EL (cell line): ENCODE measurements around the gene ZCCHC17.

ENCODE experiments used
- DNase-seq: peaks from one replicate; pipeline ENCODE4 v3.0.0-alpha.2; 2016

The ZCCHC17 gene

DNA sequence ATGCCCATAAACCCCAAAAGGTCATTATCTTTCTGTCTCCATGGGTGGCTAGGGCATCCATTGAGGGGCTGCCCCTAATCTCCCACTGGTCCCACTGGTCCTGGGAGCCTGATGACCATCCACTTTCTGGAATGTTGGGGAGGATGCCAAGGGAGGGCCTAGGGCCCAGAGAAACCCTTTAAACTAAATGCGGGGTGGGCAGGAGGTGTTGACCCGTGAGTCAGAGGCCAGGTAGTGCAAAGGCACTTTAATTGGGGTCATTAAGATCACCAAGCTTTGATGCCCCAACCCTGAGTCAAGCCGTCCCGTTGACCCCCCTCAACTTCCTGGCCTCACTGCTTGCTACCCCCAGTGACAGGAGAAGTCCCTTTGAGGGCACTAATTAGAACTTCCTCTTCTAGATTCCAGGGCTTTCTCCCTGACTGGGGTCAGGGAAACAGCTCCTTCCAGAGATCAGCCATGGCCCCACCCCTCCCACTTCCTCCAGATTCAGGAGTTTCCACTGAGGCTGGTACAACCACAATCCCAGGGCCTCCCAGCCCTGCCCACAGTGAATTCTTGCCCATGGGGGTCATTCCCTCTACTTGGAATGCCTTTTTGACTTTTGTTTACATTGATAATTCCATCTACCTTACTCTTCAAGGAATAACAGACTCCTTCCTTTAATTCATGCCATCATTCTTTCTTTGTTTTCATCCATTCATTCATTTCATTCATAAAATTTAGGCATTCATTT lies 100.7 kb downstream of the ZCCHC17 start:
- peak; percentile 93 for DNase-seq

DNA sequence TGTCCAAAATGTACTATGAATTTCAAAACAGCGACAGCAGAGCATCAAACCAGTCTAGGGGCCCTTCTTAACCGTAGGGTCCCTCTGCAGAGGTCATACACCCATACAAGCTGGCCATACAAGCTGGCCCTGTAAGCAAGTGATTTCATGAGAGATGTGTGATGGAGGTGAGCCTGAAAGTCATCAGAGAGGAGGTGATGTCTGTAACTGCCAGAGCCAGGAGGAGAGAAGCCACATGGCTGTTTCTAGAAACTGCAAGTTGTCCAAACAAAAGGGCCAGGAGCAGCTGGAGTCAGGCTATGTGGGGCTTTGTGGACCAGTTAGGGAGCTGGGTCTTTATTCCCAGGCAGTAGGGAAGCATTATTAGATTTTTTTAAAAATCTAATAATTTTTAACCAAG lies 101.4 kb downstream of the ZCCHC17 start:
- DNase-seq = no peak

DNA sequence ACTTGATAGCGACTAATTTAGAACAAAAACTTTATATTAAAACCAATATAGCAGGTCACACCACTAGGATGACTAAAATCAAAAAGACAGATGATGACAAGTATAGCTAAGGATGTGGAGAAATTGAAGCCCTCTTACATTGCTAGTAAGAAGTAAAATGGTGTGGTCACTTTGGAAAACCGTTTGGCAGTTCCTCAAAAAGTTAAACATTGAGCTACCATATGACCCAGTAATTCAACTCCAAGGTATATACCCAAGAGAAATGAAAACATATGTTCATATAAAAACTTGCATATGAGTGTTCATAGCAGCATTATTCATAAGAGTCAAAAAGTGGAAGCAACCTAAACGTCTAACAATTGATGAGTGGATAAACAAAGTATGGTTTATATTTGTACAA lies 103.1 kb downstream of the ZCCHC17 start:
- no peak for DNase-seq

DNA sequence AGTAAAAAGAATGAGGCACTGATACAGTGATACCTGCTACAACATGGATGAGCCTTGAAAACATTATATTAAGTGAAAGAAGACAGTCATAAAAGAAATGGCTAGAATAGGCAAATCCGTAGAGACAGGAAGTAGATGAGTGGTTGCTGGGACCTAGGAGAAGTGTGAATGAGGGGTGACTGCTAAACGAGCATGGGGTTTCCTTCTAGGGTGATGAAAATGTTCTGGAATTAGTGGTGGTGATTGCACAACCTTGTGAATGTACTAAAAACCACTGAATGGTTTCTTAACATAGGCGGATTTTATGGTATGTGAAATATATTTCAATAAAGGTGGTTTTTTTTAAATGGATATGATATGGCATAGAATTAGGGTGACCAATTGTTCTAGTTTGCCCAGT lies 103.6 kb downstream of the ZCCHC17 start:
- peak; percentile 72 for DNase-seq

DNA sequence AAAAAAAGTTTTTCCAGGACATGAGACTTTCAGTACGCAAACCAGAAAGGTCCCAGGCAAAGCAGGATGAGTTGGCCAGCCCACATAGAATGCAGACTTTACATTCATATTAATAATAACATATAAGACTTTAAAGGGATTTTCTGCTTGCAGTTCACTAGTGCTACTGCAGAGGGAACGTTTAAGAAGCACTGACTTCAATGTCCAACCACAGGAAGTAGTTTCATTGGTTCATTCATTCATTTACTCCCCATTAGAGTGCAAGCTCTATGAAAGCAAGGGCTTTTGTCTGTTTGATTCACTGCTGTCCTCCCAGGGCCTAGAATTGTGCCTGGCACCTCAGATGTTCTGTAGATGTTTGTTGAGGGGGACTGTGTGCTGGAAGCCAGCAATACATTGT lies 104.4 kb downstream of the ZCCHC17 start:
- no peak for DNase-seq

DNA sequence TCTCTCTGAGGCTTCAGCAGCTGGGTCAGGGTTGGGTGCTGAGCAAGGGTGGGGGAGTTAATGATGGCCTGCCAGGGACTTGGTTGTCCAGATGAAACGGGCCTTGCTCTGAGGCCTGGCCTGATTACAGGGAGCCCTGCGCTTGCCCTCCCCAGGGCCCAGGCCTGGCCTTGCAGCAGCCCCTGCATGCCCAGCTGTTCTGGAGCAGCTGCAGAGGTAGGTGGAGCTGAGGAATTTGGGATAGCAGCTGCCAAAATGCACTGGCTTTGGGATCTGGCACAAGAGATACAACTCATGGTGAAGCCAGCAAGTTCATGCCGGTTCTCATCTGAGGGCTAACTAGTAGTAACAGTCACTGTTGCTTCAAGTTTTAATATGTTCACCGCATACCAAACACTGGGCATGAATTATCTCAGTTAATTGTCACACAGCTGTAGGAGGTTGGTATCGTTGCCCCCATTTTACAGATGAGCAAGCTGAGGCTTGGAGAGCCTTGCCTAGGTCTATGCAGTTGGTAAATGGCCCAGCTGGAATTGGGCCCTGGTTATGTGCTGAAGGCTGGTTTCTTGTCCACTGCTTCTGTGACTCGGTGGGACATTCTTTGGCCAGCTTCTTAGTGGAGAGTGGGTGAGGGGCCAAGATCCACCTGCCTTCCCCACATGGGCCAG lies 108.9 kb downstream of the ZCCHC17 start:
- DNase-seq = no peak

DNA sequence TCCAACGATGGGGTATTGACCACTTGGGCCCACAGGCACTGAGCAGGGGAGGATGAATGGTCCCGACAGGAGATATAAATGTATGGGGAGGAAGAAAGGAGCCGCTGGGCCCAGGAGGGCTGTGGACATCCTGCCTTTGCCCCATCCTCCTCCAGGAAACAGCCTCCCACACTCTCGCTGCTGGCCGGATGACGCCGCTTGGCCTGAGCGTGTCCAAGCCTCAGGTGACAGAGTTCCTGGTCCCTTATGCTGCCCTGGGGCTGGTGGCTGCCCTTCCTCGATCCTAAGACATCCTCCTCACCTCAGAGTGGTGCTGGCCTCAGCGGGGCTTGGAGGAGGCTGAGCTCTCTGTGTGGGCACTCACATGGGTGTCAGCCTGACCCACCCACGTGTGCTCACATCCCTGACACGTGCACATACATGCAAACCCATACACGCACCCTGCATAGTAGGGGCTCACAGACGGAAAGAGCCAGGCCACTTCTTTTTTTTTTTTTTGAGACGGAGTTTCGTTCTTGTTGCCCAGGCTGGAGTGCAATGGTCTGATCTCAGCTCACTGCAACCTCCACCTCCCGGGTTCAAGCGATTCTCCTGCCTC lies 110.3 kb downstream of the ZCCHC17 start:
- DNase-seq = no peak

DNA sequence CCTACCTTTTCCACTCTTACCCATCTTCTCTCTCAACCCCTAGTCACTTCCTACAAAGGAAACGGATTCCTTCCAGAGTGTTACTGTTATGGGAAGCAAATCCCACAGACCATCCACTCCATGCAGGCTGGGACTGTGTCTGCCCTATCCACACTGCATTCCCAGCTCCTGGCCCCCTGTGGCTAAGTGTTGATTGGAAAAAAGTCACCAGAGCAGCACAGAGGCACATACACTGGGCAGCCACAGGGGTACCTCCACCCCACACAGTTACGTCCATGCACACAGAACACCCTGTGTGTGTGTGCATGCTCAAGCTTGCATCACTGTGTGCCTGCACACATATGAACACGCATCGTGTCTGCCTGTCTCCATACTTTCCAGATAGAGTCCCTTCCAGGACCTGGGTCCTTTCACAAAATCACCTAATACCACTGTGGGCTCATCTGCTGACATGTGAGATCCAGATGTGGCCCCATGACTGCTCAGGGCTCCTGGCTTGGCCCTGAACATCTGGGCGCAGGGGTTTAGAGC lies 112.0 kb downstream of the ZCCHC17 start:
- DNase-seq = no peak

DNA sequence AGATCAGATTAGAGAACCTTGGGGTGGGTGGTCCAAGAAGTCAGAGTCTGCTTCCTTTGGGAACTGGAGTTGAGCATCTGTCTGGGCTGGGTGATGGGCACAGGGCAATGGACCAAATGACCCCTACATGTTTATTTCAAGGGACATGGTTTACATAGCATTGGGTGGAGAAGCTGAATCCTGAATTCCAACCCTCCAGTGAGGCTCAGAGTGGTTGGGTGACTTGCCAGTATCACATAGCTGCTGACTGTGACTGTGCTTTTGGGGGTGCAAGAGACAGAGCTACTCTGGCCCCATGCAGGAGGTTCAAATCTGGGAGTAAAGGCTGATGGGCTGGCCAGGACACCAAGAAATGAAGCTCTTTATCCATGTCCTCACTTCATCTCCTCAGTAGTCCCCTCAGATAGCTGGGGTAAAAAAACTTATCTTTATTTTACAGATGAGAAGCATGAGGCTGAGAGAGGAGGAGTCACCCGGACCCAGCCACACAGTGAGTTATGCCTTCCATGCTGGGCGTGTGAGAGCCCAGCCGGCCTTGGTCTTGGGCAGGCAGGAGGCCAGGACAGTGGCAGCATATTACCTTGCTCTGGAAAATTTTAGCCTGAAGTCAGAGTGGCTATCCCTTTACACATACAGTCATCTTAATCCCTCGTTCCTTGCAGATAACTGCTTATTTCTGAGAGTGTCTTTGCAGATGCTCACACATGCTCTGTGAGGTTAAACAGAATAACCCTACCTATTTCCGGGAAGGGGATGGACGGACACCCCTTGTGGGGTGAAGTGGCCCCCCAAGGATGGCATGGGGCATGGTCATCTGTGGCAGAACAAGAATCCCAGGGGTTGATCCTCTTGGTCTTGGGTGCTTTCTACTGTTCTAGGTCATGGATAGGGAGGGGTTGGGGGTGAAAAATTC lies 113.4 kb downstream of the ZCCHC17 start:
- peak; percentile 22 for DNase-seq

DNA sequence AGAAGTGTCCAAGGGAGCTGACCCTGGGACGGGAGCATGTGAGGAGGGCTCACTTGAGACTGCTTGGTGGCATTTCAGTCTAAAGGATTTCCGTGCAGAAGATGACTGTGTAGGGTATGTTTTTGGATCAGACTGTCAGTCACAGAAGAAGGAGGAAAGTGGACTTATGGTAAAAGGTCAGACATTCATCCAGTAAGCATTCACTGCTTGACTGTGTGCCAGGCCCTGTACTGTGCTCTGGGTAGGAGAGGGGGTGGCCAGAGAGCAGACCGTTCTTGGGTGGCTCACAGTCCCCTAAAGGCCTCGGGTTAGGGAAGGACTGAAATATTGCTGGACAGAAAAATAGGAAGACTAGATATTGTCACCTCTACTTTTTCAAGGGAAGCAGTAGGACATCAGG lies 114.0 kb downstream of the ZCCHC17 start:
- DNase-seq = peak; percentile 70

DNA sequence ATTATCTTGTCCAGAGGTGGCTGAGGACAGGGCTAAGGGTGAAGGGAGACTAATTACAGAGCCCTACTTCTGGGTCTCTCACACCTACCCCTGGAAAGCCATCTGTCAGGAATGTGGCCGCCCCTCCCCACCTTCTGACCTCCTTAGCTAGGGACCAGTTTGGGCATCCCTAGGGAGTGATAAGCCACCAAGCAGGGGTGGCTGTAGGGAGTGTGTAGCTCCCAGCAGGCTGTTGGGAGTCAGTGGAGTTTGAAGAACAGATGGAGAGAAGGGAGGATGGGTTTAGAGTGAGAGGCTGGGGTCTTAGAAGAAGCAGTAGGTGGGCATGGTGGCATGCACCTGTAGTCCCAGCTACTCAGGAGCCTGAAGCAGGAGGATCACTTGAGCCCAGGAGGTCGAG lies 115.4 kb downstream of the ZCCHC17 start:
- no peak for DNase-seq

DNA sequence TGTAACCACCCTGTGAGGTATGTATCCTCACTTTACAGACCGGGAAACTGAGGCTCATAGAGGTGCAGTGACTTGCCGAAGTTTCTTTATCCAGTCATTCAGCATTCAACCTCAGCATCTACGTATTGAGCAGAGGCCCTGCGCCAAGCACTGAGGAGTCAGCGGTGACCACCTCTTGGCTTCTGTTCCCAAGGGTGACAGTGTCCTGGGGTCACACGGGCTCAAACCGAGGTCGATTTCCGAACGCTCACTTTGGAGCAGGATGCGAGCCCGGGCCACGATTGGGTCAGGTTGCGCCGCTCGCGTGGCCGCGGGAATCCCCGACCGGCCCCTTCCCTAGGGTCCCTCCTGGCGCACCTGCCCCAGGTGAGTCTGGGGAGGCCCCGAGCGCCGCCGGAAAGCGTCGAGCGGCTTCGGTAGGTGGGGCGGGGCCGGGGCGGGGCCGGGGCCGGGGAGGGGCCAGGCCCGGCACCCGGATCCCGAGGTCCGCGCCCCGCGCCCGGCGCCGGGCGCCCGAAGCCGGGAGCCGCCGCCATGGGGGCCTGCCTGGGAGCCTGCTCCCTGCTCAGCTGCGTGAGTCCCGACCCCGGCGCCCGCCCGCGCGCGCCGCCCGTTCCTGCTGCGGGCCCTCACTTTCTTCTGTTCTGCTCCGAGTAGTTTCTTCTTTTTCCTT lies 116.0 kb downstream of the ZCCHC17 start, which contains the start of gene SERINC2:
TSS of gene SERINC2 (plus strand) at position 482 of the 673 bp plus-strand sequence. CDS start at position 535, 53 bp downstream.
- peak; percentile 33 for DNase-seq

DNA sequence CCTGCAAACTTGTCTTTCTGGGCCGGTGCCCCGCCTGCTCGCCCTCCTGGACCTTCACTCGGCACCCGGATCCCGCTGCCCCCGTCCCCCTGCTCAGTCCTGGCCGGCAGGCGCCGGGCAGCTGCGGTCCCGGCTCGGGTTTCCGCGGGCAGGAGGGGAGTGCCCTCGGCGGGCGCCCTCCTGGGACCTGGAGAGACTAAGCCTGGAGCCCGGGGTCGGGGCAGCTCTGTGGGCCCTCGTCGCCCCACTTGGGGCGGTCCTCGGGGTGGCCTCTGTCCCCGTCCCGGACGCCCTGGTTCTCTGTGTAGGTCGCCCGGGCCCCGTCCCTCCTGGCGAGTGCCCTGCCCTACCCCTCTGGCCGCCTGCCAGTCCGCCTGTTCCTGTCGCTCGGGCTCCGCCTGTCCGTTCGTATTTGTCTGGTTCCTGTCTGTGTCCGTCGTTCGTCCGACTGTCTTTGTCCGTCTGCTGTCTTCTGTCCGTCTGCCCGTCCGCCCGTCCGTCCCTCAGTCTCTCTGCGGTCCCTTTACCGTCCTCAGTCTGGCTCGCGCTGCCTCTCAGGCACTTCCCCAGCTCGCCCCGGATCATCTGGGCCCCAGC lies 116.7 kb downstream of the ZCCHC17 start:
- peak; percentile 66 for DNase-seq
